Esophagus (tissue), 2 donors: ENCODE measurements around the gene SLC6A5. TPM values are rescaled to one million over a fixed set of nuclear protein-coding genes. Genes with fewer than 3 reads are reported as not detected.

Source experiments
- H3K27ac ChIP-seq, 2 donors: one replicate each; pipeline ENCODE4 v1.5.1; 2013; ENCODE audit warnings: low read depth in 2 of 2, mild to moderate bottlenecking in 2 of 2, inconsistent platforms in 1 of 2, low read length in 1 of 2, moderate library complexity in 1 of 2
- H3K27me3 ChIP-seq, 2 donors: one replicate each; pipeline ENCODE4 v1.6.1; 2013; ENCODE audit warnings: low read length in 2 of 2, control low read depth in 1 of 2, mild to moderate bottlenecking in 1 of 2; ENCODE audit not compliant: insufficient read depth in 2 of 2, control insufficient read depth in 1 of 2
- H3K36me3 ChIP-seq, 2 donors: one replicate each; pipeline ENCODE4 v1.6.1; 2013; ENCODE audit warnings: low read length in 1 of 2; ENCODE audit not compliant: control insufficient read depth in 2 of 2, insufficient read depth in 2 of 2
- H3K4me1 ChIP-seq, 2 donors: one replicate each; pipeline ENCODE4 v1.6.1; 2013; ENCODE audit warnings: low read length in 1 of 2; ENCODE audit not compliant: control insufficient read depth in 2 of 2, insufficient read depth in 2 of 2
- H3K4me3 ChIP-seq, 2 donors: one replicate each; pipeline ENCODE4 v1.5.1; 2013; ENCODE audit warnings: low read length in 2 of 2, mild to moderate bottlenecking in 2 of 2, low read depth in 1 of 2, moderate library complexity in 1 of 2
- H3K9me3 ChIP-seq, 2 donors: one replicate each; pipeline ENCODE4 v1.6.1; 2013; ENCODE audit warnings: mild to moderate bottlenecking in 2 of 2, low read depth in 1 of 2, low read length in 1 of 2, moderate library complexity in 1 of 2; ENCODE audit not compliant: control insufficient read depth in 2 of 2, insufficient read depth in 1 of 2
- WGBS, 2 donors: extraction: QIAGEN DNeasy Blood & Tissue Kit; methylation state at CpG; one replicate each; pipeline ENCODE4 v1.1.7; 2013; 5-methylcytosine and 5-hydroxymethylcytosine counted together
- polyA plus RNA-seq, 2 donors: library from polyadenylated mRNA; stranded (reverse); fragments of 200-250 nt; gene quantifications; one replicate each; pipeline ENCODE4 v1.2.3, GENCODE V29; 2013
- donor health status: healthy with polysubstance abuse.
- donor health status: Bipolar disorder and iron deficiency.

SLC6A5 gene
- polyA plus RNA-seq, 2 donors, result not detected

GRCh38 chr11:20617346-20618005, 18.1 kb downstream of the SLC6A5 start:
- Histone ChIP-seq H3K36me3 (no peaks in the 10 kb centered on the region), H3K4me1 (no peaks in the 10 kb centered on the region), H3K27ac (no peak overlapping the region), H3K27me3 (peaks cover 0 to 2% of the 10 kb centered on the region in 2 donors), H3K4me3 (no peak overlapping the region), H3K9me3 (no peaks in the 10 kb centered on the region)
- 29 to 34% methylated on average over 4 of the region's 4 CpGs for WGBS, 2 donors

GRCh38 chr11:20618083-20618482, 18.7 kb downstream of the SLC6A5 start:
- H3K9me3 ChIP-seq, result no peaks in the 10 kb centered on the region
- H3K4me1 ChIP-seq, result no peaks in the 10 kb centered on the region
- peaks cover 0 to 2% of the 10 kb centered on the region in 2 donors for H3K27me3 ChIP-seq
- 22 to 29% methylated on average over 1 of the region's 1 CpG for WGBS, 2 donors
- H3K4me3 ChIP-seq, result no peak overlapping the region
- no peaks in the 10 kb centered on the region for H3K36me3 ChIP-seq
- H3K27ac ChIP-seq, result no peak overlapping the region

- no peak overlapping the region for H3K4me3 ChIP-seq
- no peak overlapping the region for H3K27ac ChIP-seq
- no peaks in the 10 kb centered on the region for H3K36me3 ChIP-seq
- no peaks in the 10 kb centered on the region for H3K27me3 ChIP-seq
- H3K4me1 ChIP-seq, result no peaks in the 10 kb centered on the region
- 63 to 73% methylated on average over 2 of the region's 2 CpGs for WGBS, 2 donors
- no peaks in the 10 kb centered on the region for H3K9me3 ChIP-seq
Observed at GRCh38 chr11:20620988-20621387, 21.6 kb downstream of the SLC6A5 start.

- H3K36me3 ChIP-seq, result no peaks in the 10 kb centered on the region
- 35 to 42% methylated on average over 6 of the region's 6 CpGs for WGBS, 2 donors
Observed at GRCh38 chr11:20621679-20622078, 22.3 kb downstream of the SLC6A5 start.

GRCh38 chr11:20623252-20623651, 23.8 kb downstream of the SLC6A5 start:
- no peaks in the 10 kb centered on the region for H3K36me3 ChIP-seq
- H3K27ac ChIP-seq, result no peak overlapping the region
- no peak overlapping the region for H3K4me3 ChIP-seq
- 32 to 41% methylated on average over 4 of the region's 4 CpGs for WGBS, 2 donors
- no peaks in the 10 kb centered on the region for H3K27me3 ChIP-seq
- H3K9me3 ChIP-seq, result no peaks in the 10 kb centered on the region
- no peaks in the 10 kb centered on the region for H3K4me1 ChIP-seq

More at GRCh38 chr11:20621679-20622078, 22.3 kb downstream of the SLC6A5 start:
- Histone ChIP-seq H3K4me3 (no peak overlapping the region), H3K27ac (no peak overlapping the region), H3K4me1 (no peaks in the 10 kb centered on the region), H3K27me3 (no peaks in the 10 kb centered on the region), H3K9me3 (no peaks in the 10 kb centered on the region)

- no peaks in the 10 kb centered on the region for H3K36me3 ChIP-seq
- H3K27ac ChIP-seq, result no peak overlapping the region
- H3K27me3 ChIP-seq, result no peaks in the 10 kb centered on the region
- H3K4me3 ChIP-seq, result no peak overlapping the region
- H3K9me3 ChIP-seq, result no peaks in the 10 kb centered on the region
- H3K4me1 ChIP-seq, result no peaks in the 10 kb centered on the region
- WGBS, 2 donors, result 65 to 81% methylated on average over 4 of the region's 4 CpGs
Observed at GRCh38 chr11:20626279-20626678, 26.9 kb downstream of the SLC6A5 start.

- Histone ChIP-seq H3K27ac (no peak overlapping the region), H3K27me3 (no peaks in the 10 kb centered on the region), H3K4me1 (no peaks in the 10 kb centered on the region), H3K36me3 (no peaks in the 10 kb centered on the region), H3K4me3 (no peak overlapping the region), H3K9me3 (no peaks in the 10 kb centered on the region)
- WGBS, 2 donors, result 72 to 75% methylated on average over 3 of the region's 3 CpGs
Observed at GRCh38 chr11:20627026-20627425, 27.6 kb downstream of the SLC6A5 start.

GRCh38 chr11:20627701-20628100, 28.3 kb downstream of the SLC6A5 start:
- H3K27ac ChIP-seq, result no peak overlapping the region
- no peaks in the 10 kb centered on the region for H3K4me1 ChIP-seq
- no peak overlapping the region for H3K4me3 ChIP-seq
- H3K36me3 ChIP-seq, result no peaks in the 10 kb centered on the region
- no peaks in the 10 kb centered on the region for H3K27me3 ChIP-seq
- WGBS, 2 donors, result 29 to 77% methylated on average over 3 of the region's 3 CpGs
- H3K9me3 ChIP-seq, result no peaks in the 10 kb centered on the region

- Histone ChIP-seq H3K27me3 (no peaks in the 10 kb centered on the region), H3K4me1 (no peaks in the 10 kb centered on the region), H3K36me3 (no peaks in the 10 kb centered on the region), H3K9me3 (no peaks in the 10 kb centered on the region), H3K4me3 (no peak overlapping the region), H3K27ac (no peak overlapping the region)
- 57 to 62% methylated on average over 5 of the region's 5 CpGs for WGBS, 2 donors
Observed at GRCh38 chr11:20631519-20632168, 32.2 kb downstream of the SLC6A5 start.

GRCh38 chr11:20632169-20632532, 32.7 kb downstream of the SLC6A5 start:
- Histone ChIP-seq H3K27ac (no peak overlapping the region), H3K36me3 (no peaks in the 10 kb centered on the region), H3K4me1 (no peaks in the 10 kb centered on the region), H3K27me3 (no peaks in the 10 kb centered on the region), H3K4me3 (no peak overlapping the region), H3K9me3 (no peaks in the 10 kb centered on the region)
- WGBS, 2 donors, result 35 to 42% methylated on average over 1 of the region's 1 CpG
